Activated CD8-positive, alpha-beta memory T cell treated with anti-CD3 and anti-CD28 coated beads for 4 hours (primary cell): Measurements from ENCODE around the gene PTEN.
"Not testable (repeated sequence)": the region's sequence is repeated elsewhere in the genome, so short reads cannot be mapped to it uniquely, and the experiment has no call there.

Source experiments
- DNase-seq, 2 donors: peaks; one replicate each; pipeline ENCODE4 v3.0.0-alpha.2; 2020; ENCODE audit warnings: low read depth in 2 of 2

PTEN gene

GRCh38 chr10:87869773-87870551, 6.5 kb downstream of the PTEN start:
- no peak for DNase-seq

DNA sequence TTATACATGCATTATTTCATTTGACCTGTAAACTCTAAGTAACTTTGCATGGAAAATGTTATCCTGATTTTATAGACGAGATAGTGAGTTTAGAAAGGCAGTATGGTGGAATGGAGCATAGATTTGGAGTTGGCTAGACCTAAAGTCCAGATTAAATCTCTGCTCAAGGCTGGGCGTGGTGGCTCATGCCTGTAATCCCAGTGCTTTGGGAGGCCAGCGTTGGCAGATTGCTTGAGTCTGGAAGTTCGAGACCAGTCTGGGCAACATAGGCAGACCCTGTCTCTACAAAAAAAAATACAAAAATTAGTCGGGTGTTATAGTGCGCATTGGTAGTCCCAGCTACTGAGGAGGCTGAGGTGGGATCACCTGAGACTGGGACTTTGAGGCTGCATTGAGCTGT, 9.4 kb downstream of the PTEN start:
- DNase-seq: no peak

DNA sequence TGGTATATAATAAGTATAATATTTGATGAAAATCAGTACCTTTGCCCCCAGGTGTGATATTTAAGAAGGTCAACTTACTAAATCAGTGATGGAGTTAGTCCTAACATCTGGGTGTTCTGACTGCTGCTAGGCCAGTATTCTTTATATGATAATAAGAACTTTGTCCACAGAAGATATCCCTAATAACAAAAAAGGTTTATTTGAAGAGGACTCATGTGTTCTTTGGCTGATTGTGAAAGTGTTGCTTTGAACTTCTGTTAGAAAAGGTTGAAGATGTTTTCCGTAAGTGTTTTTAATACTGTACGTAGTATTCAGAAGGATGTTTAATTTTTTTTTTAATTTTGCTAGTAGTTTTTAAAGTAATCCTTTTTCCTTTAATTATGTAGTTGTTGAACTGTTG, 10.2 kb downstream of the PTEN start:
- no peak for DNase-seq

DNA sequence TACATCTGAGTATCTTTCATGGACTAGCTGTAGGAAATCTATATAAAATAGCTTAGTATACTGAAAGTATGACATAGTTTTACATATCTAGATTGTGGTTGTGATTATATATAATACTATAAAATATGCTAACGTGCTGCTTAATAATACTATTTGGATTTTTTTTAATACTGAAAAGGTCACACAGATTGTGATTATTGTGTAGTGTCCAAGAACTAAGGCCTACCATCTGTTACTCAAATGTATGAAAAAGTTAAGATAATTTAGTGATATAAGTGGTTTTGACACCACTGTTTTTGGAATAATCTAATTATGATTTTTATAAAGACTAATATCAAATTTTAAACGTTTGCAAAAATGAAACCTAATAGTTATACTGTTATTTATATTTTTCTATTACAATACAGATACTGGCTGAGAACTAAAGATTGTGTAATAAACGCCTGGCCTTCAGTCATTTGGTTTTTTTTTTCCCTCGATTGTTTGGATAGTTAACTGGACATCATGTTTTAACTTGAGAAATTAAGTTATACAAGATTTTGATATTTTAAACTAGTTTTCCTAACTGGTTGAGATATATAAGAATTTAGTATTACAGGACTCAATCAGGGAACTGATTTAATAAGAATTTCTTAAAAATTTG, 12.6 kb downstream of the PTEN start:
- DNase-seq: no peak

DNA sequence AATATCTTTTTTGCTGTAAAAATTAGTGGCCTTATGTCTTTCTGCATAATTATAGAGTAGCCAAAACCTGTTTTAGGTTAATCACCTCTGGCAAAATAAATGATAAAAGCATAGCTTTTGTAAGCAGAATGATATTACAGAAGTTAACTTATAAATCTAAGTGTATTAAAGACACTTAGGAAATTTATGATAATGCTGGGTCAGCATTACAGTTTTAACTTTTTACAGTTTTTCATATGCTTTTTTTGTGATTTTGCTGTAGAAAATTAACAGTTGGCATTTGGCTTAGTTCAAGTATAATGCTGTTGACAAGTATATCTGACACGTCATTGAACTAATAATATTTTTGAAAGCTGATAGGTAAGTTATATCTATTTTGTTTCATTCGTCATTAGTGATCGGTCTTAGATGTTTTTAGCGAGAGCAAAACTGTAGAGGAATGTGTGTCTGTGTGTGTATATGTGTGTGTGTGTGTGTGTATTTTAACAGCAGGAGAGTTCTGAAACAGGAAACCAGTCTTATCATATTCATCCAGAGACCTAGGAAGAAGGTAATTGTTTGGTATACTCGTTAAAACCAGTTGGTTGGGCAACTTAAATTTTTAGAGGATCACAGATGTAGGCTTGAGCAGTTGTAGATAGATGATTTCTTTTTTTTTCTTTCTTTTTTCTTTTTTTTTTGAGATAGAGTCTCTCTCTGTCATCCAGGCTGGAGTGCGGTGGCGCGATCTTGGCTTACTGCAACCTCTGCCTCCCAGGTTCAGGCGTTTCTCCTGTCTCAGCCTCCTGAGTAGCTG, 15.4 kb downstream of the PTEN start:
- no peak for DNase-seq

GRCh38 chr10:87880336-87880735, 16.9 kb downstream of the PTEN start:
- DNase-seq: no peak

DNA sequence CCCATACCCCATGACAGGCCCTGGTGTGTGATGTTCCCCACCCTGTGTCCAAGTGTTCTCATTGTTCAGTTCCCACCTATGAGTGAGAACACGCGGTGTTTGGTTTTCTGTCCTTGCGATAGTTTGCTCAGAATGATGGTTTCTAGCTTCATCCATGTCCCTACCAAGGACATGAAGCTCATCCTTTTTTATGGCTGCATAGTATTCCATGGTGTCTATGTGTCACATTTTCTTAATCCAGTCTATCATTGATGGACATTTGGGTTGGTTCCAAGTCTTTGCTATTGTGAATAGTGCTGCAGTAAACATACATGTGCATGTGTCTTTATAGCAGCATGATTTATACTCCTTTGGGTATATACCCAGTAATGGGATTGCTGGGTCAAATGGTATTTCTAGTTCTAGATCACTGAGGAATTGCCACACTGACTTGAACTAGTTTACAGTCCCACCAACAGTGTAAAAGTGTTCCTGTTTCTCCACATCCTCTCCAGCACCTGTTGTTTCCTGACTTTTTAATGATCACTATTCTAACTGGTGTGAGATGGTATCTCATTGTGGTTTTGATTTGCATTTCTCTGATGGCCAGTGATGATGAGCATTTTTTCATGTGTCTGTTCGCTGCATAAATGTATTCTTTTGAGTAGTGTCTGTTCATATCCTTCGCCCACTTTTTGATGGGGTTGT, 18.1 kb downstream of the PTEN start:
- not testable (repeated sequence) for DNase-seq

GRCh38 chr10:87882555-87883294, 19.3 kb downstream of the PTEN start:
- DNase-seq: no peak

DNA sequence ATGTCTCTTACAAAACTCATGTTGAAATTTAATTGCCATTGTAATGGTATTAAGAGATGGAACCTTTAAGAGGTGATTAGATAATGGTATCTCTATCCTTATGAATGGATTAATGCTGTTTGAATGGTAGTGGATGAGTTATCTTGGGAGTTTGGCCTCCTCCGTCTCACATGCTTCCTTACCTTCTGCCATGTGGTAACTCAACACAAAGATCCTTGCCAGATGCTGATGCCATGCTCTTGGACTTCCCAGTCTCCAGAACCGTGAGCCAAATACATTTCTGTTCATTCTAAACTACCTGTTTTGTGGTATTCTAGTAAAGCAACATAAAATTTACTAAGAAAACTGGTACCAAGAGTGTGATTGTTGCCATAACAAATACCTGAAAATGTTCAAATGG, 23.2 kb downstream of the PTEN start:
- DNase-seq: no peak

GRCh38 chr10:87887146-87887545, 23.7 kb downstream of the PTEN start:
- DNase-seq: no peak

DNA sequence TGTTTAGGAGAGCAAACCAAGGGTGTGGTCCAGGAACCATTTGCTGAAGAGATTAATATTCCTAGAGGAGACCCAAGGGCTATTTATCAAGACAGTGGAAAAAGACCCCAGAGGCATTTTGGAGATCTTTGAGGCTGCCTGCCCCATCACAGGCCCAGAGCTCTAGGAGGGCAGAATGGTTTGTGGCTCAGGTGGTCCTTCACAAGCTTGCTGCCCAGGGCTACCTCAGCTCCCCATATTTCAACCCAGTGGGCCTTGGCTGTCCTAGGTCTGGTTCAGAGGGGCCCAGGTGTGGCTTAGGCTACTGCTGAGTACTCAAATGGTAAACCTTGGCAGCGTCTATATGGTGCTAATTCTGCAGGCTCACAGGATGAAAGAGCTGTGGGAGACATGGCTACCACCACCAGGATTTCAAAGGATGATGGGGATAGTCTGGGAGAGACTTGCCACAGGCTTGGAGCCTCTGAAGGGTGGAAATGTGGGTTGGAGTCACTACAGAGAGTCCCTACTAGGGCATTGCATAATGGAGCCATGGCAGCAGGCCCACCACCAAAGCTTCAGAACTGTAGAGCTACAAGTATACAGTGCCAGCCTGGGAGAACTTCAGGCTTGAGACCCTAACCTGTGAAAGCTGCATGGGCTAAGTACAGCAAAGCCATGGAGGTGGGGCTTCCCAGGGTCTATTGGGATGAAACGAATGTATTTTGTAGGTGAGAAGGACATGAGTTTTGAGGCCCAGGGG, 24.3 kb downstream of the PTEN start:
- DNase-seq: no peak

DNA sequence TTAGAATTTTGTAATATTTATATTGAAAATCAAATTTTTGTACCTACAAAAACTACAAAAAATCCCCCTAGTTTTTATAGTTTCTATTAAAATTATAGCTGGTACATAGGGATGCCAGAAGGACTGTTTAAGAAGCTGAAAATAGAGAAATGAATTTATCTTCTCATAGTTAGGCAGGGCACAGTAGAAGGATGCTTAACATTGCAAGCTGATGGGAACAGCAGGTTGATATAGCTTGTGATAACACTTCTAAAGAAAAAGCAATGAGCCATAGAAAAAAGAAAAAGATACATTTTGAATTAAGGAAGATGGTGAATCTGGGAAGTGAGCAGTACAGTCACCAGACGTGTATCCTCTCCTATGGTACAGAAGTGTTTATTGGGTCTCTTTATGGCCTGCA, 32.0 kb downstream of the PTEN start:
- DNase-seq: no peak

GRCh38 chr10:87896216-87896615, 32.8 kb downstream of the PTEN start:
- no peak for DNase-seq

DNA sequence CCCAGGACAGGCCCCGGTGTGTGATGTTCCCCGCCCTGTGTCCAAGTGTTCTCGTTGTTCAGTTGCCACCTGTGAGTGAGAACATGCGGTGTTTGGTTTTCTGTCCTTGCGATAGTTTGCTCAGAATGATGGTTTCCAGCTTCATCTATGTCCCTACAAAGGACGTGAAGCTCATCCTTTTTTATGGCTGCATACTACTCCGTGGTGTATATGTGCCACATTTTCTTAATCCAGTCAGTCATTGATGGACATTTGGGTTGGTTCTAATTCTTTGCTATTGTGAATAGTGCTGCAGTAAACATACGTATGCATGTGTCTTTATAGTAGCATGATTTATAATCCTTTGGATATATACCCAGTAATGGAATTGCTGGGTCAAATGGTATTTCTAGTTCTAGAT, 34.5 kb downstream of the PTEN start:
- DNase-seq: not testable (repeated sequence)

DNA sequence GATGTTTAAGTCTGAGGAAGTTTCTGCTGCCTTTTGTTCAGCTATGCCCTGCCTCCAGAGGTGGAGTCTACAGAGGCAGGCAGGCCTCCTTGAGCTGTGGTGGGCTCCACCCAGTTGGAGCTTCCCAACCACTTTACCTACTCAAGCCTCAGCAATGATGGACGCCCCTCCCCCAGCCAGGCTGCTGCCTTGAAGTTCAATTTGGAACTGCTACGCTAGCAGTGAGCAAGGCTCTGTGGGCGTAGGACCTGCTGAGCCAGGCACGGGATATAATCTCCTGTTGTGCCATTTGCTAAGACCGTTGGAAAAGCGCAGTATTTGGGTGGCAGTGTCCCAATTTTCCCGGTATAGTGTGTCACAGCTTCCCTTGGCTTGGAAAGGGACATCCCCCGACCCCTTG, 40.0 kb downstream of the PTEN start:
- DNase-seq: not testable (repeated sequence)

- DNase-seq: no peak
Observed at GRCh38 chr10:87913156-87913921, 49.9 kb downstream of the PTEN start.

DNA sequence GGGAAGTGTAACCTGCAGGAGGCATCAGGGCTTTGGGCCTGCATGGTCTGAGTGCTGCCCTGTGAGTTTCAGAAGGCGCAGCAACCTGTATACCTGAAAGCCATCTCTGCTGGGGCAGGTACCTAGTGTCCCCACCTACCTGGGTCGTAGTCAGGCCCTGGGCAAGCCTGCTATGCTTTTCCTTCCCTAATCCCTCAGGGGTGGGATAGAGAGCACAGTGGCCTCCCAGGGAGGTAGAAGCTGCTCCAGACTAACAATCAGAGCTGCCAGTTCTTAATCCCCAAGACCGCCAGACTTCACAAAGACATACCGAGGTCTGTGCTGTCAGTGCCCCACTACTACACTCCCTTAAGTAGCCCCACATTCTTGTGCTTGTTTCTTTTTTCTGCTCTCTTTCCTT, 52.0 kb downstream of the PTEN start:
- DNase-seq: no peak

DNA sequence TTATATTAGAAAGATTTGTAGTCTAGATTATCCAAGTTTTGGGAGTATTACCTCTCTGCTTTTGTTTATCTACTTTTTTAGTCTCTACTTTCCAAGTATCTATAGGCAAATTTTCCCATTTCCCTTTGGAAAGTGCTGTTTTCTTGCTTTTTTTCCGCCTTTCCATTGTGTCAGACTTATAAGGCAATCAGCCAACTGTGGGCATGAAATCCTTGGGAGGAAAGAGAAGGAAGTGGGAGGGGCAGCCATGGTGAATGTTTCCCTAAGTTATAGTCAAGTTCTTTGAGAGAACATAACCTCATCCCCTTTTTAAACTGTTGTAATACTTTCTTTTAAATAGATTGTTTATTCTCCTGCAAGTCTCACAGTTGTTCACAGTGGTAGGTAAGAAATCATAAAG, 52.6 kb downstream of the PTEN start:
- no peak for DNase-seq

- no peak for DNase-seq
Observed at GRCh38 chr10:87916515-87916914, 53.1 kb downstream of the PTEN start.

DNA sequence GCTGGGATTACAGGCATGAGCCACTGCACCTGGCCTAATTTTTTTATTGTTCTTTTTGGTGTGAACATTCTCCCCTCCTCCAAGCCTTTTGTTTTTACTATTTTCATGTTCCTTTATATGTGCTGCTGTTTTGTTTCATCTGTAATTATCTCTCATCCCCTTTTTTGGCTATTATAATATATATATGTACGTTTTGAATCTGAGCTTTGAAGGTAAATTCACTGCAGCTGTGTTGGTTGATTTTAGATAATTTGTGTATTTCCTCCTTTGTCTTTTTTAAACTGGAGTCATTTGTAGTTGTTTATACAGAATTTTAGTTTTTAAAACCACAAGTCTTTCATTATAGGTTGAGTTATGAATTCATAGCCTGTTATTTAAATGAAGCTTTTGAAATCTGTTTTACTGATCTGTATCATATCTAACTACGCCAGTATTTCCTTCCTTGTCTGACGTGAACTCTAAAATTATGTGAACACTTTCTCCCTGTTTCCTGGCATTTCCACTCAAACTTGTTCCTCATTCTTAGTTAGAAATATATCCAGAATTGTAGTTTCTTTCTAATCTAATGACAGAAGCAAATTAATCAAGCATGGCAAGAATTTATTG, 54.9 kb downstream of the PTEN start:
- DNase-seq: no peak
